ENCODE measurements around the gene EVA1C.
A peak's percentile ranks its signal among the peaks of the same experiment; 100 is the strongest.

Gene EVA1C

GRCh38 chr21:32519945-32520874 is 107.7 kb downstream of the EVA1C start:
- Histone ChIP-seq H3K27me3 (ENCODE audit: insufficient read depth, insufficient read length) (no peaks in the 10 kb centered on the region), H3K36me3 (ENCODE audit: insufficient read depth, insufficient read length, low read length) (no peaks in the 10 kb centered on the region), H3K9ac (ENCODE audit: insufficient read length, low read depth) (no peak overlapping the region), H3K9me3 (ENCODE audit: insufficient read depth, low read length) (no peaks in the 10 kb centered on the region), H3K4me3 (ENCODE audit: insufficient read length, low read depth) (no peak overlapping the region), H3K4me1 (ENCODE audit: insufficient read depth, insufficient read length) (peaks cover 7% of the 10 kb centered on the region)
- DNase-seq (ENCODE audit: low read depth, low spot score): no peak
- no peak for TF ChIP-seq SUZ12 (IDR thresholded peaks at IDR 0.05; ENCODE audit: extremely low read depth, insufficient read depth, insufficient read length)
- TF ChIP-seq YY1 (IDR thresholded peaks at IDR 0.05; ENCODE audit: insufficient read depth, insufficient read length): no peak
- TF ChIP-seq ZNF274 (IDR thresholded peaks at IDR 0.05; ENCODE audit: low read depth, low read length): no peak

GRCh38 chr21:32520875-32521735 is 108.6 kb downstream of the EVA1C start:
- no peak overlapping the region for H3K4me3 ChIP-seq (ENCODE audit: insufficient read length, low read depth)
- no peak for DNase-seq (ENCODE audit: low read depth, low spot score)
- no peak overlapping the region for H3K9ac ChIP-seq (ENCODE audit: insufficient read length, low read depth)
- no peaks in the 10 kb centered on the region for H3K27me3 ChIP-seq (ENCODE audit: insufficient read depth, insufficient read length)
- no peak for TF ChIP-seq YY1 (IDR thresholded peaks at IDR 0.05; ENCODE audit: insufficient read depth, insufficient read length)
- TF ChIP-seq ZNF274 (IDR thresholded peaks at IDR 0.05; ENCODE audit: low read depth, low read length): no peak
- TF ChIP-seq SUZ12 (IDR thresholded peaks at IDR 0.05; ENCODE audit: extremely low read depth, insufficient read depth, insufficient read length): no peak
- peaks cover 16% of the 10 kb centered on the region for H3K4me1 ChIP-seq (ENCODE audit: insufficient read depth, insufficient read length)
- no peaks in the 10 kb centered on the region for H3K9me3 ChIP-seq (ENCODE audit: insufficient read depth, low read length)
- H3K36me3 ChIP-seq (ENCODE audit: insufficient read depth, insufficient read length, low read length): no peaks in the 10 kb centered on the region

- TF ChIP-seq SUZ12 (IDR thresholded peaks at IDR 0.05; ENCODE audit: extremely low read depth, insufficient read depth, insufficient read length): no peak
- TF ChIP-seq ZNF274 (IDR thresholded peaks at IDR 0.05; ENCODE audit: low read depth, low read length): no peak
- no peak for TF ChIP-seq YY1 (IDR thresholded peaks at IDR 0.05; ENCODE audit: insufficient read depth, insufficient read length)
- Histone ChIP-seq H3K4me3 (ENCODE audit: insufficient read length, low read depth) (no peak overlapping the region), H3K36me3 (ENCODE audit: insufficient read depth, insufficient read length, low read length) (no peaks in the 10 kb centered on the region), H3K4me1 (ENCODE audit: insufficient read depth, insufficient read length) (peaks cover 16% of the 10 kb centered on the region), H3K27me3 (ENCODE audit: insufficient read depth, insufficient read length) (no peaks in the 10 kb centered on the region), H3K9me3 (ENCODE audit: insufficient read depth, low read length) (no peaks in the 10 kb centered on the region), H3K9ac (ENCODE audit: insufficient read length, low read depth) (no peak overlapping the region)
- DNase-seq (ENCODE audit: low read depth, low spot score): no peak
Measured at GRCh38 chr21:32521736-32522355, 109.3 kb downstream of the EVA1C start.

- no peak for DNase-seq (ENCODE audit: low read depth, low spot score)
- no peak for TF ChIP-seq SUZ12 (IDR thresholded peaks at IDR 0.05; ENCODE audit: extremely low read depth, insufficient read depth, insufficient read length)
- no peak for TF ChIP-seq YY1 (IDR thresholded peaks at IDR 0.05; ENCODE audit: insufficient read depth, insufficient read length)
- no peak for TF ChIP-seq ZNF274 (IDR thresholded peaks at IDR 0.05; ENCODE audit: low read depth, low read length)
- Histone ChIP-seq H3K4me1 (ENCODE audit: insufficient read depth, insufficient read length) (peaks cover 16% of the 10 kb centered on the region), H3K27me3 (ENCODE audit: insufficient read depth, insufficient read length) (no peaks in the 10 kb centered on the region), H3K36me3 (ENCODE audit: insufficient read depth, insufficient read length, low read length) (no peaks in the 10 kb centered on the region), H3K9ac (ENCODE audit: insufficient read length, low read depth) (peak overlapping the region; percentile 4), H3K4me3 (ENCODE audit: insufficient read length, low read depth) (no peak overlapping the region), H3K9me3 (ENCODE audit: insufficient read depth, low read length) (no peaks in the 10 kb centered on the region)
Measured at GRCh38 chr21:32523463-32523862, 111.0 kb downstream of the EVA1C start.

- H3K9me3 ChIP-seq (ENCODE audit: insufficient read depth, low read length): no peaks in the 10 kb centered on the region
- peaks cover 16% of the 10 kb centered on the region for H3K4me1 ChIP-seq (ENCODE audit: insufficient read depth, insufficient read length)
- H3K27me3 ChIP-seq (ENCODE audit: insufficient read depth, insufficient read length): no peaks in the 10 kb centered on the region
- no peak for TF ChIP-seq YY1 (IDR thresholded peaks at IDR 0.05; ENCODE audit: insufficient read depth, insufficient read length)
- no peak for TF ChIP-seq ZNF274 (IDR thresholded peaks at IDR 0.05; ENCODE audit: low read depth, low read length)
- no peak for TF ChIP-seq SUZ12 (IDR thresholded peaks at IDR 0.05; ENCODE audit: extremely low read depth, insufficient read depth, insufficient read length)
- H3K36me3 ChIP-seq (ENCODE audit: insufficient read depth, insufficient read length, low read length): no peaks in the 10 kb centered on the region
- peak; percentile 60 for DNase-seq (ENCODE audit: low read depth, low spot score)
- no peak overlapping the region for H3K4me3 ChIP-seq (ENCODE audit: insufficient read length, low read depth)
- H3K9ac ChIP-seq (ENCODE audit: insufficient read length, low read depth): no peak overlapping the region
Measured at GRCh38 chr21:32523988-32524719, 111.6 kb downstream of the EVA1C start.

GRCh38 chr21:32525282-32525681 is 112.8 kb downstream of the EVA1C start:
- peaks cover 9% of the 10 kb centered on the region; the same call in 1 of the 2 replicates for H3K9me3 ChIP-seq (ENCODE audit: insufficient read depth, low read length)
- H3K4me3 ChIP-seq (ENCODE audit: insufficient read length, low read depth): no peak overlapping the region
- DNase-seq (ENCODE audit: low read depth, low spot score): no peak
- no peaks in the 10 kb centered on the region for H3K27me3 ChIP-seq (ENCODE audit: insufficient read depth, insufficient read length)
- H3K4me1 ChIP-seq (ENCODE audit: insufficient read depth, insufficient read length): peaks cover 16% of the 10 kb centered on the region
- H3K9ac ChIP-seq (ENCODE audit: insufficient read length, low read depth): no peak overlapping the region
- TF ChIP-seq SUZ12 (IDR thresholded peaks at IDR 0.05; ENCODE audit: extremely low read depth, insufficient read depth, insufficient read length) (no peak), ZNF274 (IDR thresholded peaks at IDR 0.05; ENCODE audit: low read depth, low read length) (no peak), YY1 (IDR thresholded peaks at IDR 0.05; ENCODE audit: insufficient read depth, insufficient read length) (no peak)
- no peaks in the 10 kb centered on the region for H3K36me3 ChIP-seq (ENCODE audit: insufficient read depth, insufficient read length, low read length)
